Measurements from ENCODE around the gene TECPR1. TPM values are rescaled to one million over a fixed set of nuclear protein-coding genes. Genes with fewer than 3 reads are reported as not detected.

Gene TECPR1
- total RNA-seq, 1 donor from 2014 or later: 25.3 TPM

GRCh38 chr7:98196706-98197605, 55.1 kb downstream of the TECPR1 start:
- FAIRE-seq (no peak), DNase-seq (ENCODE audit: low spot score in 2 of 2) (no peak)

DNA sequence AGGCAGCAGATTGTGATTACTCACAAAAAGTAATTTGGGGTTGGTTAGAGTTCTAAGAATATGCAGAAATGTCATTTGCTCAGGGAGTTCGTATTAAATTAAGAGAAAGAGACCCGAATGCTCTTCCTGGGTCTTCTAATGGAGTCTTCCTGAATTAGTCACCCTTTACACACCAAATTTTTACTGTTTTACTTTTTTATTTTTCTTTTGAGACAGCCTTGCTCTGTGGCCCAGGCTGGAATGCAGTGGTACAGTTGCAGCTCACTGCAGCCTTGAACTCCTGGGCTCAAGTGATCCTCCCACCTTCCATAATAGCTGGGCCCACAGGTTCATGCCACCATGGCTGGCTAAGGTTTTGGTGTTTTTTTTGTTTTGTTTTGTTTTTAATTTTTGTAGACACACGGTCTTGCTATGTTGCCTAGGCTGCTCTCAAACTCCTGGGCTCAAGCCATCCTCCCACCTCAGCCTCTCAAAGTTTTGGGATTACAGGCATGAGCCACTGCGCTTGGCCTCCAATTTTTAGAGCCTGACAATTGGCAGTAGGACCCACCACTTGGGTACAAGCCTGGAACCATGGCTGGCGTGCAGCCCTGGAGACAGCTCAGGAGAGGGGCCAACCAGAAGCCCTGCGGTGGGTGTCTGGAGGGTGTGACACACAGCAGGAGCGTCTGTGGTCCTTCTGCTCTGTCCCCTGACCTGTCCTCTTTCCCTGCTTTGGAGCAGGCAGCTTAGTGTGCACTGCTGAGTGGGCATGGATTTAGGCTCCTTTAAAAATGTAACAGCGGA, 57.2 kb downstream of the TECPR1 start:
- FAIRE-seq (no peak), DNase-seq (ENCODE audit: low spot score in 2 of 2) (no peak)

DNA sequence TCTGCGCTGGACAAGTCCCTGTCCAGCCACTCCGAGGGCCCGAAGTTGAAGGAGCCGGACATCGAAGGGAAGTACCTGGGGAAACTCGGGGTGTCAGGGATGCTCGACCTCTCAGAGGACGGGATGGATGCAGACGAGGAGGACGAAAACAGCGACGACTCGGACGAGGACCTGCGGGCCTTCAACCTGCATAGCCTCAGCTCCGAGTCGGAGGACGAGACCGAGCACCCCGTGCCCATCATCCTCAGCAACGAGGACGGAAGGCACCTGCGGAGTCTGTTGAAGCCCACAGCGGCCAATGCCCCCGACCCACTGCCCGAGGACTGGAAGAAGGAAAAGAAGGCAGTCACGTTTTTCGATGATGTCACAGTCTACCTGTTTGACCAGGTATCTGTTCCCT, 57.8 kb downstream of the TECPR1 start:
- DNase-seq (ENCODE audit: low spot score in 2 of 2) (no peak), FAIRE-seq (no peak)

DNA sequence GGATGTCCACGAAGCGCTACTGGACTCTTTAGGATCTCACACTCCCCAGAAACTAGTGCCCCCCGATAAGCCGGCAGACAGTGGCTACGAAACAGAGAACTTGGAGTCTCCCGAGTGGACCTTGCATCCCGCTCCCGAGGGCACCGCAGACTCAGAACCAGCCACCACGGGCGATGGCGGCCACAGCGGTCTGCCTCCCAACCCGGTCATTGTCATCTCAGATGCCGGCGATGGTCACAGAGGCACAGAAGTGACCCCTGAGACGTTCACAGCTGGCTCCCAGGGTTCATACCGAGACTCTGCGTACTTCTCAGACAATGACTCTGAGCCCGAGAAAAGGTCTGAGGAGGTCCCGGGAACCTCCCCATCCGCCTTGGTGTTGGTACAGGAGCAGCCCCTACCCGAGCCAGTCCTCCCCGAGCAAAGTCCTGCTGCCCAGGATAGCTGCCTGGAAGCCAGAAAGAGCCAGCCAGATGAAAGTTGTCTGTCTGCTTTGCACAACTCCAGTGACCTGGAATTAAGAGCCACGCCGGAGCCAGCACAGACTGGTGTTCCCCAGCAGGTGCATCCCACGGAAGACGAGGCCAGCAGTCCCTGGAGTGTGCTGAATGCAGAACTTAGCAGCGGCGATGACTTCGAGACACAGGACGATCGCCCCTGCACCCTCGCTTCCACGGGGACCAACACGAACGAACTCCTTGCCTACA, 58.4 kb downstream of the TECPR1 start:
- FAIRE-seq (no peak), DNase-seq (ENCODE audit: low spot score in 2 of 2) (no peak)

DNA sequence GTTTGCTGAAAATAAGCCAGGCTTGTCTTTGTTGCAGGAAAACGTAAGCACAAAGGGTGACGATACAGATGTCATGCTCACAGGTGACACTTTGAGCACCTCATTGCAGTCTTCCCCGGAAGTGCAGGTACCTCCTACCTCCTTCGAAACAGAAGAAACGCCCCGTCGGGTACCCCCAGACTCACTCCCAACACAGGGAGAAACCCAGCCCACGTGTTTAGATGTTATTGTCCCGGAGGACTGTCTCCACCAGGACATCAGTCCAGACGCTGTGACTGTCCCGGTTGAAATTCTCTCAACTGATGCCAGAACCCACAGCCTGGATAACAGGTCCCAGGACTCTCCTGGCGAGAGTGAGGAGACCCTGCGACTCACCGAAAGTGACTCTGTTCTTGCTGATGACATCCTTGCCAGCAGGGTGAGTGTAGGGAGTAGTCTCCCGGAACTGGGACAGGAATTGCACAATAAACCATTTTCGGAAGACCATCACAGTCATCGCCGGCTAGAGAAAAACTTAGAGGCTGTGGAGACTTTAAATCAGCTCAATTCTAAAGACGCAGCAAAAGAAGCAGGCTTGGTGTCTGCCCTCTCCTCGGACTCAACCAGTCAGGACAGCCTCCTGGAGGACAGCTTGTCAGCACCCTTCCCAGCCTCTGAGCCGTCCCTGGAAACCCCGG, 59.1 kb downstream of the TECPR1 start:
- FAIRE-seq: no peak

GRCh38 chr7:98191668-98192431, 60.2 kb downstream of the TECPR1 start:
- DNase-seq (ENCODE audit: low spot score in 2 of 2) (no peak), FAIRE-seq (no peak)

More for the DNA sequence above, 59.1 kb downstream of the TECPR1 start:
- no peak for DNase-seq (ENCODE audit: low spot score in 2 of 2)

GRCh38 chr7:98189559-98189958, 62.5 kb downstream of the TECPR1 start:
- FAIRE-seq (no peak), DNase-seq (ENCODE audit: low spot score in 2 of 2) (no peak)

DNA sequence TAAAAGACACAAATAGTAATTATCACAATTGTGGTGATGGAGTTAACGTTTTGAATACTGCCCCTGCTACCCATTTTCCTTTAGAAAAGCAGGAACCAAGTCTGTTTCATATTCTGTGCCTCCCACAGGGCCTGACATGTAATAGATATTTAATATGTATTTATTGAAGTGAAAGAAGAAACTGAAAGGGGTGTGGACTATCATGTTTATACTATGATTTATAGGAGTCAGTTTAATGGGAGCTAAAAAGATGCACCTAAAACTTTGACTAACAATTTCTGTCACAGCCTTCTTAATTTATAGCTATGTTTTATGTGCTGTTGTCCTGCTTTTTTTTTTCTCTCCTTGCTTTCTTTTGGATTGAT, 64.9 kb downstream of the TECPR1 start:
- FAIRE-seq: no peak
- no peak for DNase-seq (ENCODE audit: low spot score in 2 of 2)

DNA sequence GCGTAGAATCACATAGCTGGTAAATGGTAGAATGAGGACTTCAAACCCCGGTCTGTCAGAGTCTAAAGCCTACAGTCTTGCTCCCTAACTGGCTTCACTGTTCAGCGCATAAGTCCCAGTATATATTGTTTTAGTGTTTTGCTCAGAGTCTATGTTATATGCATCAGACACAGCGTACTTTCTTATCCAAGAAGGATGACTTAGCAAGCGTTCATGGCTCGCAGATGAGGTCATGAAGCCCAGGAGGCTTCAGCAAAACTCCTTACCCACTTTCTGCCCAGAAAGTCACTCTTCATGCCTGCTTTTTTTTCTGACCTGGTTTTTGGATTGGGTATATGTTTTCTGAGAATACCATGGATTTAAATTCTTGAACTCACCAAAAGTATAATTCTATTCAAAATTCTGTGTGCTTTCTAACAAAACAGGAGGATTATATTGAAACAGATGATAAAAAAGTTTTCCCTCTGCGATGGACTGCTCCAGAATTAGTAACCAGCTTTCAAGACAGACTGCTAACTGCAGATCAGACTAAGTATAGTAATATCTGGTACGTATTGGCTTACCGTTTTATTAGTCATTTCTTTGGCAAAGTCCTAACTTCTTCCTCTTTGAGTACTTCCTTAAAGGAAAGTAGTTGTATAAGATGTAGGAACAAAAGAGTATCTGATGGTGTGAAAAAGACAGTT, 65.4 kb downstream of the TECPR1 start:
- DNase-seq (ENCODE audit: low spot score in 2 of 2) (no peak), FAIRE-seq (no peak)

GRCh38 chr7:98185101-98185500, 66.9 kb downstream of the TECPR1 start:
- FAIRE-seq (no peak), DNase-seq (ENCODE audit: low spot score in 2 of 2) (no peak)

GRCh38 chr7:98180751-98181150, 71.3 kb downstream of the TECPR1 start:
- no peak for FAIRE-seq
- DNase-seq (ENCODE audit: low spot score in 2 of 2): no peak

DNA sequence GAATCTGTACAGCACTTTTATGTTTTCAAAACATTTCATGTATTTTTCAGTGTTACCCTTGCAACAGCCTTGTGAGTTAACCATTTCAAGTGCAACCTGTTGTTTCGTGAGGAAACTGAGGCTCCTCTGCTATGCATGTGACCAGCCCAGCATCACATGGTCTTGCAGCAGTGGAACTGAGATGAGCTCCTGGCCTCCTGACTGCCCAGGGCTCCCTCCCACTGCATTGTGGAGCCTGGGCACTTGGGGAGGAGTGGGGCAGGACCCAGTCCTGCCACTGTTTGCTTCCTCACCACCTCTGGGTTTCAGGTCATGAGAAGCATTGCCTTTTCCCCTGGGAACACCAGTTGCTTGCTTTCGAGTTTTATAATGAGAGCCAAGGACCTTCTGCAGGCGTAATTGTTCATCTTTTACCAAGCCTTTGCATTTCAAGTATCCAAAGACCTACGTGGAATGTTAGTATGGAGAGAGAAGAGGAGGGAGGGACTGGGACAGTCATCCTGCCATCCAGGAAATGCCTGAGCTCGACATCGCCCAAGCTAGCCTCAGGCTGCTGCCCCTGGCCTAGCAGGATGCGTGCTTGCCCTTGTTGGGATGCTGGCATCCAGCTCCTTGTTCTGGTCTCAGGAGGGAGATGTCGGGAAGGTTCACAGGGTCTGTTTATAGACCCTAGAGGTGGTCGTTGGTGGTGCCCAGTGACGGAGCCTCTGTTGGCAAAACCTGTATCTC, 73.1 kb downstream of the TECPR1 start:
- DNase-seq (ENCODE audit: low spot score in 2 of 2) (no peak), FAIRE-seq (no peak)

GRCh38 chr7:98178321-98178720, 73.7 kb downstream of the TECPR1 start:
- FAIRE-seq: no peak

GRCh38 chr7:98177553-98177952, 74.5 kb downstream of the TECPR1 start:
- FAIRE-seq (no peak), DNase-seq (ENCODE audit: low spot score in 2 of 2) (no peak)

More at GRCh38 chr7:98178321-98178720, 73.7 kb downstream of the TECPR1 start:
- DNase-seq (ENCODE audit: low spot score in 2 of 2): no peak

DNA sequence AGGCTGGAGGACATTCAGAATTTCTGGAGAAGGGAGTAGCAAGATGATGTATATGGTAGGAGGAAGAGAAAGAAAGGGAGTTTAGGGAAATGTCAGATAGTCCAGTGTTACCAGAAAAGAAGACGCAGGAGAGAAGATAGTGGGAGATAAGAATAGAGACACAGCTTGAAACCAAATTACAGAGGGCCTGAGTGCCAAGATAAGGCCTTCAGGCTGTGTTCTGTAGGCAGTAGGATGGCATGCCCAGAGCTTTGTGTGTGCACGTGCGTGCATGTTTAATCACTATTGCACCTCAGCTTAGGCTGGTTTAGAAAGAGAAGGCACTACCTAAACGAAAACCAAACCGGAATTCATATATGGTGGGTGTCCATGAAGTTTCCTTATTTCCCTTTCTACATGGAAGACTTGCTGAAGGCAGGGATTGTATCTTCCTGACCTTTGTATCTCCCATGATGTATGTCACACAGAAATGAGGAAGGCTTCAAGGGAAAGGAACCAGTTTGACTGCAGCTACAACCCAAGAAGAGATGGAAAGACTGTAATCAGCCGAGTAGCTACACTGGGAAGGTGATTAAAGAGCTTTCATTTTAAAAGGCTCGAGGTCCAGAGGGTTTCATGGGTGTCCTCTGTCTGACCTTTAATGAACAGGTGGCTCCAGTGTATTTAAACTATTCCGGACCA, 76.6 kb downstream of the TECPR1 start:
- FAIRE-seq: no peak

GRCh38 chr7:98174334-98175259, 77.4 kb downstream of the TECPR1 start:
- DNase-seq (ENCODE audit: low spot score in 2 of 2) (no peak), FAIRE-seq (no peak)

More for the DNA sequence above, 76.6 kb downstream of the TECPR1 start:
- DNase-seq (ENCODE audit: low spot score in 2 of 2): no peak

GRCh38 chr7:98171449-98171848, 80.6 kb downstream of the TECPR1 start:
- DNase-seq (ENCODE audit: low spot score in 2 of 2): no peak

More at GRCh38 chr7:98171449-98171848, 80.6 kb downstream of the TECPR1 start:
- FAIRE-seq: no peak
